GM21423 (cell line): ENCODE results near the gene IL1RL1.

Experiments
- ATAC-seq: cut with Tn5 transposase; IDR thresholded peaks from one replicate; pipeline ENCODE4 v1.9.1; 2021; ENCODE audit warnings: mild to moderate bottlenecking, moderate library complexity; ENCODE audit not compliant: unreplicated experiment

The IL1RL1 gene

GRCh38 chr2:102334486-102334885 is 23.1 kb downstream of the IL1RL1 start:
- ATAC-seq: no peak

DNA sequence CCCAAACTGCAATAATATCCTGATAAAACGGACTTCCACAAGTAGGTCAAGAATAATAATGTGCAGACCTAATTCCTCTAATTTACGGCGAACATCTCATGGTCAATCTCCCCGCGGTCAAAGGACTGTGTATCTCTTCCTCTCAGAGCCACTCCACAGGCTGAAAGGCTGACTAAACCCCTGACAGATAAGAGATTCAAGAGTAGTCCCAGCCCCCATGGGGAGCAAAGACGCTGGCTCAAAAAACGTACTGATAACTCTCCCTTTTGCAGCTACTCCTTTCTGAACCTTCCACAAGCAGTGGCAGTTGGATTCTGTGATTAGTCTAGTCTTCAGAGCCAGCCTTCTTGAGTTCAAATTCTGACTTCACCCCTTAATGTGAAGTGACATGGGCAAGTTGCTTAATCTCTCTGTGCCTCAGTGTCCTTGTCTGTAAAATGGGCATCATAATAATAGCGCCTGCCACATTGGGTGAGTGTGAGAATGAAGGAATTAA is 24.6 kb downstream of the IL1RL1 start:
- no peak for ATAC-seq

- no peak for ATAC-seq
These were observed 25.2 kb downstream of the IL1RL1 start for GRCh38 chr2:102336502-102336945.

- ATAC-seq: no peak
These were observed 25.6 kb downstream of the IL1RL1 start for GRCh38 chr2:102337012-102337411.

- no peak for ATAC-seq
These were observed 26.4 kb downstream of the IL1RL1 start for GRCh38 chr2:102337481-102338386.

DNA sequence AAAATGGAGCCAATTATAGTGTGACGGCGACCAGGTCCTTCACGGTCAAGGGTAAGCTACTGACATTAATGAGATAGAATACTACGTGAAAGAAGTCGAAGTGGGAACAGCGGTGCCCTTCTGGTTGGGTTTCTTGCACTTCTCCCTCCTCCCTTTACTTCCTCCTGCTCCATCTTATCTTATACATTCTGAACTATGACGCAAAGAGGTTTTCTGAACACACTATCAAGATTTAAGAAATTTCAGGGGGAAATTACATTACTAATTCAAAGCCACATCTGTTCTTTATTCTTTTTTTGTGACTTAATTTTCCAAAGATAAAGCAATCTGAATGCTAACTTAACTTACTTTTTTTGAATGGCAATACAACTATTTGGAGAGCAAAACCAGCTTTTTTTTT is 29.4 kb downstream of the IL1RL1 start:
- ATAC-seq: no peak

- ATAC-seq: no peak
These were observed 31.5 kb downstream of the IL1RL1 start for GRCh38 chr2:102342888-102343287.

DNA sequence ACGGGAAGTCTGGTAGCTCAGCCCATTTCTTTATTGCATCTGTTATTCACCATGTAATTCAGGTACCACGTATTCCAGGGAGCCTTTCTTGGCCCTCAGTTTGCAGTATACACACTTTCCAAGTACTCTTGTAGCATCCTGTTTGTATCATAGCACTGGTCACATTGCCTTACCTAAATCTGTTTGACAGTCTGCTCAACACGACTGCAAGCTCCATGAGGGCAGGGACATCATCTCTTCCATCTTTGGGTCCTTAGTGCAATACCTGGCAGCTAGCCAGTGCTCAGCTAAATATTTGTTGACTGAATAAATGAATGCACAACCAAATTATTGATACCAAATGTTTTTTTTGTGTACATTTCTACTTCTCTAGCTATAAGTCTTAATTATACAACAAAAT is 33.0 kb downstream of the IL1RL1 start:
- no peak for ATAC-seq

GRCh38 chr2:102345329-102345920 is 34.1 kb downstream of the IL1RL1 start:
- ATAC-seq: no peak

GRCh38 chr2:102346381-102347130 is 35.2 kb downstream of the IL1RL1 start:
- no peak for ATAC-seq

- no peak for ATAC-seq
These were observed 38.9 kb downstream of the IL1RL1 start for GRCh38 chr2:102350137-102350793.

- ATAC-seq: peak; percentile 87
These were observed 44.4 kb downstream of the IL1RL1 start, which contains the start of gene IL18R1 for GRCh38 chr2:102355526-102356380. Gene IL18R1, plus strand, starts transcription at chr2:102355796. Its CDS starts 6,865 bp downstream, at chr2:102362661.

- ATAC-seq: peak; percentile 1
These were observed 45.0 kb downstream of the IL1RL1 start for GRCh38 chr2:102356381-102356712.

DNA sequence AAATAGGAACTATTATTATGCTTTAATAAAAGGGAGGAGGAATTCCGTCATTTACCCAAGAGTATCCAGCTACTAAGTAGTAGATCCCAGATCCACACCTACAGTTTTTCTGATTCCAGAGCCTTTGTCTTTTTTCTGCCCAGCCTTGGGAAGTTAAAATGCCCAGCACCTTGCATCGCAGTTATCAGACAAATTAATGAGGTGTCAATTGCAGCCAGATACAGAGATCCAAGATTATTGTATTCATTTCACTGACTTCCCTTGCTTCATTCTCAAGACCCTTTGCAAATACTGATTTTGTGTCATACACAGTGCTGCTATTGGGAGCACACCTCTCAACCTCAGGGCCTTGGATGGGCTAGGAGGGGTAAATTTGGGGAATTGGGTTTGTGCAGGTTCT is 45.4 kb downstream of the IL1RL1 start:
- no peak for ATAC-seq

GRCh38 chr2:102357937-102358336 is 46.6 kb downstream of the IL1RL1 start:
- ATAC-seq: no peak

DNA sequence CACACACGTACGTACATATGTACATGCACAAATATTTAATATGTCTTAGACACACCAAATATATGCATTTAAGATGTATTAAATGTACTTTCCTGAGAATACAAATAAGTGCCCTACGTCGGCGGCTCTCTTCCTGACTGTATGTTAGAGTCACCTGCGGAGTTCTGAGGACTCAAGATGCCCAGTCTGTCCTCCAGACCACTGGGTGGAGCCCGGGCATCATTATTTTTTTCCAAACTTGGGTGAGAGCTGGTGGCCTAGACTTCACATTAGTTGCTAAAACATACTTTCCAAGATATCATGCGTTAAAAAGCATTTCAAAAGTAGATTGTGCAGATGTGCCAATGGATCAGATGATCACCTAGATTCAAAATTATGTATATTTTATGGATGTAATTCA is 47.1 kb downstream of the IL1RL1 start:
- ATAC-seq: no peak

DNA sequence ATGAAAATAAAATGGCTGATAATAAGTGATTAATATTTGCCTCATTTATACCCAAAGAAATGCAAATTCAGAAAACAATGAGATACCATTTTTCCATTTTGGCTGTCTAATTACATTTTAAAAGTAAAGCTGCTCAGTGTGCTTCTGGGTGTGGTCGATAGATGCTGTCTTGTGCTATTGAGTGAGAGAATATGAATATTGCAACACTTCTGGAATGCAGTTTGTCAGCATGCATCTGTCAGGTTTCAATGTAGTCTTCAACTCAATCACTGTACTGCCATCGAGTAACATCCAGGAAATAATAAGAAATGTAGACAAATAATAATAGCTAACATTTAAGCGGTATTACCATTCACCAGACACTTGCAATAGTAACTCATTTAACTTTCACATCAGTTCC is 48.2 kb downstream of the IL1RL1 start:
- no peak for ATAC-seq

DNA sequence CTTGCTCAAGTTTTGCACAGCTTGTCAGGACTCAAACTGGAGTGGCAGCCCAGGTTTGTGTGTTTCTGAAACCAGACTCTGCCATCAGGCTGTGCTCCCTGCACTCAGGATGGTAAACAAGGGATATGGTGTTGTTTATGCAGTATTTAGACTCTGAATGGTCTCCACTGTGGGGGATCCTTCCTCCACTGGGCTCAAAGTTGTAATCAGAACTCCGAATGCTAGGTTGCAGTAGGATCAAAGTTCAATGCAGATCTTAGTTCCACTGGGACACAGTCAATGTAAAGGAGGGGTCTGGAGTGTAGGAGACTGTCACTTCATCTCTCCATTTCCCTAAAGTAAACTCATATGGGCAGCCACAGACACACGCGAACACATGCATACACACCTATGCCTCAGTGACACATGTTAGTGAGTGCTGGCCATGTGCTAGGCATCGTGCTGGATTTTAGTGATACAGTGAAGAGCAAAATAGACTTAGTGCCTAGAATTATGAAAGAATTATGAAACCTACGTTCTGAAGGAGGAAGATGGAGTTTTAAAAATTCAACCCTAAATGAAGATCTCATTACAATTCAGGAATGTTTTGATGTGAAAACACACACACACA is 50.4 kb downstream of the IL1RL1 start:
- no peak for ATAC-seq

DNA sequence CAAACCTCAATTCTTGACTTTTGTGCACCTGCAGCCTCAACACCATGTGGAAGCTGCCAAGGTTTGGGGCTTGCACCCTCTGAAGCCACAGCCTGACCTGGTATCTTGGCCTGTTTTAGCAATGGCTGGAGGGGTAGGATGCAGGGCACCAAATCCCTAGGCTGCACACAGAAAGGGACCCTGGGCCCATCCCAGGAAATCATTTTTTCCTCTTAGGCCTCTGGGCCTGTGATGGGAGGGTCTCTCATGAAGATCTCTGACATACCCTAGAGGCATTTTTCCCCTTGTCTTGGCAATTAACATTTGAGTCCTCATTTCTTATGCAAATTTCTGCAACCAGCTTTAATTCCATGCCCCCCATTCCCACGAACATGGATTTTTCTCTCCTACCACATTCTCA is 54.4 kb downstream of the IL1RL1 start:
- no peak for ATAC-seq
